Keratinocyte (primary cell): ENCODE measurements around the gene ABO. TPM values are rescaled to one million over a fixed set of nuclear protein-coding genes. Genes with fewer than 3 reads are reported as not detected.

Source experiments
- DNase-seq: peaks from one replicate; pipeline ENCODE4 v3.0.0-alpha.2; 2011; ENCODE audit warnings: low read depth, missing footprints, low spot score
- FAIRE-seq: peaks from 2 replicates; lab custom pipeline; 2011; peaks lifted over from hg19 to GRCh38; lab: Jason Lieb, UNC
- H2AFZ ChIP-seq: 2 replicates; pipeline ENCODE4 v1.6.0; 2012; ENCODE audit warnings: low read length, control low read depth, inconsistent platforms; ENCODE audit not compliant: control insufficient read depth
- H3K27ac ChIP-seq: 2 replicates; pipeline ENCODE4 v1.5.1; 2011; ENCODE audit warnings: low read length; ENCODE audit not compliant: control insufficient read depth, insufficient read depth
- H3K27me3 ChIP-seq: 3 replicates; pipeline ENCODE4 v1.6.0; 2011; ENCODE audit warnings: low read length; ENCODE audit not compliant: control insufficient read depth, insufficient read depth; ENCODE audit errors: extremely low read depth
- H3K36me3 ChIP-seq, 2 experiments: 2 replicates in 1 of 2; 3 replicates in 1 of 2; pipeline ENCODE4 v1.5.1; 2011; ENCODE audit warnings: low read length in 2 of 2, mild to moderate bottlenecking in 1 of 2; ENCODE audit not compliant: control insufficient read depth in 2 of 2, insufficient read depth in 2 of 2; ENCODE audit errors: extremely low read depth in 1 of 2
- H3K4me1 ChIP-seq: 3 replicates; pipeline ENCODE4 v1.5.1; 2011; ENCODE audit warnings: low read length; ENCODE audit not compliant: control insufficient read depth, insufficient read depth; ENCODE audit errors: extremely low read depth
- H3K4me2 ChIP-seq: 3 replicates; pipeline ENCODE4 v1.6.0; 2011; ENCODE audit warnings: low read depth, low read length; ENCODE audit not compliant: control insufficient read depth, insufficient read depth; ENCODE audit errors: extremely low read depth
- H3K4me3 ChIP-seq, 3 experiments: fragments of 200-600 bp in 1 of 3; sonication (generic) in 1 of 3; 2 replicates in 2 of 3; 3 replicates in 1 of 3; pipeline ENCODE4 v1.5.1; 2011 to 2016; ENCODE audit warnings: low read length in 3 of 3, mild to moderate bottlenecking in 3 of 3, control low read depth in 2 of 3, inconsistent platforms in 1 of 3, low read depth in 1 of 3, mixed read lengths in 1 of 3, mixed run types in 1 of 3, moderate library complexity in 1 of 3; ENCODE audit not compliant: control insufficient read depth in 2 of 3, insufficient read depth in 2 of 3; ENCODE audit errors: extremely low read depth in 1 of 3
- H3K79me2 ChIP-seq: 2 replicates; pipeline ENCODE4 v1.6.0; 2012; ENCODE audit warnings: low read length; ENCODE audit not compliant: control insufficient read depth, insufficient read depth
- H3K9ac ChIP-seq: 3 replicates; pipeline ENCODE4 v1.6.0; 2011; ENCODE audit warnings: low read length; ENCODE audit not compliant: control insufficient read depth, insufficient read depth; ENCODE audit errors: extremely low read depth
- H3K9me1 ChIP-seq: 3 replicates; pipeline ENCODE4 v1.6.0; 2011; ENCODE audit warnings: low read length; ENCODE audit not compliant: control insufficient read depth, insufficient read depth; ENCODE audit errors: extremely low read depth
- H3K9me3 ChIP-seq: 2 replicates; pipeline ENCODE4 v1.5.1; 2012; ENCODE audit warnings: low read depth, low read length; ENCODE audit not compliant: control insufficient read depth
- H4K20me1 ChIP-seq: 3 replicates; pipeline ENCODE4 v1.6.0; 2011; ENCODE audit warnings: low read length; ENCODE audit not compliant: control insufficient read depth, insufficient read depth; ENCODE audit errors: extremely low read depth
- EZH2 ChIP-seq: IDR thresholded peaks from one replicate; pipeline ENCODE4 v1.6.1; 2012; ENCODE audit warnings: inconsistent platforms, mild to moderate bottlenecking, low read length, moderate library complexity
- dilution Hi-C: fragments of 300-500 bp; cut with MboI; formaldehyde crosslinking; loops from one replicate; pipeline ENCODE4 v1.7.0; 2020; ENCODE audit warnings: low sequenced_read_pairs; ENCODE audit not compliant: extremely low pct_ligation_motif_present
- polyA plus RNA-seq, 5 experiments: library from polyadenylated mRNA; depleted of rRNA in 3 of 5; stranded (reverse) in 3 of 5; stranded (forward) in 1 of 5; unstranded in 1 of 5; fragments of >200 nt; gene quantifications; 1 replicate in 1 of 5; 2 replicates in 3 of 5; 3 replicates in 1 of 5; pipeline versions ENCODE4 v1.2.1 to v1.2.3, GENCODE V29; 2011 to 2012; ENCODE audit warnings: missing spikeins in 2 of 5, low read depth in 1 of 5, low replicate concordance in 1 of 5
- TF ChIP-seq, protein P1 (sequence below), 3 experiments: IDR thresholded peaks in 1 of 3; conservative IDR thresholded peaks in 1 of 3; optimal IDR thresholded peaks in 1 of 3; 2 replicates in 2 of 3; 3 replicates in 1 of 3; pipeline versions ENCODE3 to v1.5.1; 2011; ENCODE audit warnings: low read length in 3 of 3, mild to moderate bottlenecking in 3 of 3, moderate library complexity in 2 of 3, control low read depth in 1 of 3, inconsistent platforms in 1 of 3; ENCODE audit not compliant: insufficient read depth in 2 of 3; ENCODE audit errors: extremely low read depth in 1 of 3

The ABO gene
- polyA plus RNA-seq, 1 donor (not counting 4 experiments of a cell fraction or from before 2014, with no cell fraction given) = not detected

GRCh38 chr9:133235549-133236222, 39.3 kb downstream of the ABO start:
- dilution Hi-C loops = no loop called here
- no peak for FAIRE-seq
- Histone ChIP-seq H3K36me3 (no peaks in the 10 kb centered on the region), H4K20me1 (no peaks in the 10 kb centered on the region), H3K9ac (no peak overlapping the region), H3K4me1 (peaks cover 8% of the 10 kb centered on the region), H3K4me2 (no peak overlapping the region), H3K27ac (no peak overlapping the region), H3K9me1 (no peaks in the 10 kb centered on the region), H3K27me3 (no peaks in the 10 kb centered on the region), H3K4me3 (no peak overlapping the region), H2AFZ (no peak overlapping the region), H3K9me3 (no peaks in the 10 kb centered on the region), H3K79me2 (no peaks in the 10 kb centered on the region)
- no peak for TF ChIP-seq EZH2
- TF ChIP-seq, protein P1, sequence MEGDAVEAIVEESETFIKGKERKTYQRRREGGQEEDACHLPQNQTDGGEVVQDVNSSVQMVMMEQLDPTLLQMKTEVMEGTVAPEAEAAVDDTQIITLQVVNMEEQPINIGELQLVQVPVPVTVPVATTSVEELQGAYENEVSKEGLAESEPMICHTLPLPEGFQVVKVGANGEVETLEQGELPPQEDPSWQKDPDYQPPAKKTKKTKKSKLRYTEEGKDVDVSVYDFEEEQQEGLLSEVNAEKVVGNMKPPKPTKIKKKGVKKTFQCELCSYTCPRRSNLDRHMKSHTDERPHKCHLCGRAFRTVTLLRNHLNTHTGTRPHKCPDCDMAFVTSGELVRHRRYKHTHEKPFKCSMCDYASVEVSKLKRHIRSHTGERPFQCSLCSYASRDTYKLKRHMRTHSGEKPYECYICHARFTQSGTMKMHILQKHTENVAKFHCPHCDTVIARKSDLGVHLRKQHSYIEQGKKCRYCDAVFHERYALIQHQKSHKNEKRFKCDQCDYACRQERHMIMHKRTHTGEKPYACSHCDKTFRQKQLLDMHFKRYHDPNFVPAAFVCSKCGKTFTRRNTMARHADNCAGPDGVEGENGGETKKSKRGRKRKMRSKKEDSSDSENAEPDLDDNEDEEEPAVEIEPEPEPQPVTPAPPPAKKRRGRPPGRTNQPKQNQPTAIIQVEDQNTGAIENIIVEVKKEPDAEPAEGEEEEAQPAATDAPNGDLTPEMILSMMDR (optimal IDR thresholded peaks at IDR 0.05 in 1 of 3, IDR thresholded peaks at IDR 0.05 in 1 of 3, conservative IDR thresholded peaks at IDR 0.05 in 1 of 3; ENCODE audit: extremely low read depth in 1 of 3, insufficient read depth in 2 of 3, low read length in 3 of 3) = no peak
- no peak for DNase-seq

GRCh38 chr9:133234577-133235322, 40.3 kb downstream of the ABO start:
- DNase-seq (no peak), FAIRE-seq (no peak)
- Histone ChIP-seq H3K9ac (no peak overlapping the region), H3K4me2 (no peak overlapping the region), H3K9me1 (no peaks in the 10 kb centered on the region), H3K27ac (no peak overlapping the region), H4K20me1 (no peaks in the 10 kb centered on the region), H3K9me3 (no peaks in the 10 kb centered on the region), H3K4me1 (peaks cover 8% of the 10 kb centered on the region), H3K79me2 (no peaks in the 10 kb centered on the region), H2AFZ (no peak overlapping the region), H3K27me3 (no peaks in the 10 kb centered on the region), H3K36me3 (no peaks in the 10 kb centered on the region), H3K4me3 (no peak overlapping the region)
- dilution Hi-C loops = no loop called here
- TF ChIP-seq, protein P1 (optimal IDR thresholded peaks at IDR 0.05 in 1 of 3, IDR thresholded peaks at IDR 0.05 in 1 of 3, conservative IDR thresholded peaks at IDR 0.05 in 1 of 3; ENCODE audit: extremely low read depth in 1 of 3, insufficient read depth in 2 of 3, low read length in 3 of 3) = no peak
- no peak for TF ChIP-seq EZH2
